PC-3 (cell line): ENCODE results near the gene SUSD3. TPM values are rescaled to one million over a fixed set of nuclear protein-coding genes. Genes with fewer than 3 reads are reported as not detected.

ENCODE experiments used
- ATAC-seq: fragments of 200-7000 bp; cut with Tn5 transposase; 2 replicates; pipeline ENCODE4 v1.9.1; 2020; ENCODE audit warnings: mild to moderate bottlenecking, moderate library complexity
- BruUV-seq: library from RNA; stranded (reverse); fragments of 400-500 nt; replicated peaks from 2 replicates; lab custom pipeline; 2021; lab: Mats Ljungman, UMichigan
- CTCF ChIA-PET: fragments of 300-600 bp; sonication (Branson Sonifier 250); formaldehyde crosslinking; loops from one replicate; lab custom pipeline; 2022; ENCODE audit warnings: antibody characterized with exemption; lab: Charles Lee
- POLR2A ChIA-PET: fragments of 300-600 bp; sonication (Branson Sonifier 250); formaldehyde crosslinking; loops from one replicate; lab custom pipeline; 2022; ENCODE audit warnings: antibody characterized with exemption; ENCODE audit not compliant: unreplicated experiment; lab: Charles Lee
- DNase-seq: peaks from one replicate; pipeline ENCODE4 v3.0.0-alpha.2; 2015
- H2AFZ ChIP-seq: fragments of 300-600 bp; sonication (generic); 2 replicates; pipeline ENCODE4 v1.6.0; 2016; ENCODE audit warnings: antibody characterized with exemption, low read length
- H3F3A ChIP-seq: fragments of 300-600 bp; sonication (generic); one replicate; pipeline ENCODE4 v1.6.0; 2017; ENCODE audit warnings: antibody characterized with exemption, low read length, control low read depth, mild to moderate bottlenecking; ENCODE audit not compliant: unreplicated experiment
- H3K27ac ChIP-seq: fragments of 300-600 bp; sonication (generic); 2 replicates; pipeline ENCODE4 v1.5.1; 2016; ENCODE audit warnings: mild to moderate bottlenecking, low read length
- H3K27me3 ChIP-seq: fragments of 300-600 bp; sonication (generic); 2 replicates; pipeline ENCODE4 v1.6.1; 2016; ENCODE audit warnings: low read length, mixed read lengths
- H3K36me3 ChIP-seq: fragments of 300-600 bp; sonication (generic); 2 replicates; pipeline ENCODE4 v1.6.1; 2016; ENCODE audit warnings: low read depth, mixed run types, low read length, mixed read lengths
- H3K4me1 ChIP-seq: fragments of 300-600 bp; sonication (generic); 2 replicates; pipeline ENCODE4 v1.5.1; 2016; ENCODE audit warnings: low read length; ENCODE audit not compliant: insufficient read depth
- H3K4me2 ChIP-seq: fragments of 300-600 bp; sonication (generic); 2 replicates; pipeline ENCODE4 v1.6.0; 2016; ENCODE audit warnings: low read length
- H3K4me3 ChIP-seq: fragments of 300-600 bp; sonication (generic); 2 replicates; pipeline ENCODE4 v1.5.1; 2016; ENCODE audit warnings: mild to moderate bottlenecking, low read length, mixed read lengths
- H3K79me2 ChIP-seq: fragments of 300-600 bp; sonication (generic); 2 replicates; pipeline ENCODE4 v1.6.1; 2017; ENCODE audit warnings: low read length, mixed read lengths
- H3K9ac ChIP-seq: fragments of 300-600 bp; sonication (generic); 2 replicates; pipeline ENCODE4 v1.6.0; 2016; ENCODE audit warnings: mild to moderate bottlenecking, low read length
- H3K9me2 ChIP-seq: fragments of 300-600 bp; sonication (generic); replicated peaks from 2 replicates; pipeline ENCODE4 v1.6.1; 2016; ENCODE audit warnings: mixed run types, low read length, mixed read lengths
- H3K9me3 ChIP-seq: fragments of 300-600 bp; sonication (generic); 2 replicates; pipeline ENCODE4 v1.6.1; 2016; ENCODE audit warnings: low read length, mixed read lengths
- H4K20me1 ChIP-seq: fragments of 300-600 bp; sonication (generic); 2 replicates; pipeline ENCODE4 v1.6.1; 2016; ENCODE audit warnings: low read length, mixed read lengths
- CTCF ChIP-seq: fragments of 300-600 bp; sonication (generic); conservative IDR thresholded peaks from 2 replicates; pipeline ENCODE4 v1.5.1; 2017; ENCODE audit warnings: antibody characterized with exemption, low read depth, mild to moderate bottlenecking, low read length
- EZH2 ChIP-seq: fragments of 300-600 bp; sonication (generic); IDR thresholded peaks from one replicate; pipeline ENCODE4 v1.6.1; 2017; ENCODE audit warnings: antibody characterized with exemption, mild to moderate bottlenecking, low read length; ENCODE audit not compliant: unreplicated experiment
- EZH2phosphoT487 ChIP-seq: fragments of 300-600 bp; sonication (generic); IDR thresholded peaks from 2 replicates; pipeline ENCODE4 v1.6.1; 2018; ENCODE audit warnings: mild to moderate bottlenecking, antibody characterized with exemption, low read length, borderline replicate concordance
- intact Hi-C: fragments of 100-400 bp; cut with micrococcal nuclease; formaldehyde crosslinking; loops from 2 replicates; pipeline ENCODE4 v1.9.0; 2023
- total RNA-seq: library from RNA; depleted of rRNA; stranded (reverse); fragments of >200 nt; gene quantifications from 2 replicates; pipeline ENCODE4 v1.2.3, GENCODE V29; 2014

The SUSD3 gene
- total RNA-seq, 1 experiment from 2014 or later = 13.4 TPM

GRCh38 chr9:93059011-93059714, 662 bp downstream of the SUSD3 start:
- peaks cover 27% of the 10 kb centered on the region for H3K4me1 ChIP-seq
- H3F3A ChIP-seq = no peaks in the 10 kb centered on the region
- H2AFZ ChIP-seq = peak overlapping the region; percentile 68; the same call in 1 of the 2 replicates
- TF ChIP-seq EZH2 (no peak), CTCF (no peak), EZH2phosphoT487 (no peak)
- ChIA-PET CTCF (no interaction called here), POLR2A (no interaction called here)
- no TSS peak for BruUV-seq
- H3K36me3 ChIP-seq = no peaks in the 10 kb centered on the region
- H3K9me3 ChIP-seq = no peaks in the 10 kb centered on the region
- H3K27ac ChIP-seq = no peak overlapping the region
- DNase-seq = no peak
- H3K27me3 ChIP-seq = no peaks in the 10 kb centered on the region
- intact Hi-C loops = no loop called here
- no peaks in the 10 kb centered on the region for H3K9me2 ChIP-seq
- H3K4me2 ChIP-seq = peak overlapping the region; percentile 80
- peak overlapping the region; percentile 49; the same call in 1 of the 2 replicates for H3K9ac ChIP-seq
- ATAC-seq = peak; percentile 17
- peak overlapping the region; percentile 71 for H3K4me3 ChIP-seq
- peaks cover 11% of the 10 kb centered on the region for H3K79me2 ChIP-seq
- H4K20me1 ChIP-seq = no peaks in the 10 kb centered on the region

- no peak for TF ChIP-seq CTCF
- no peak for TF ChIP-seq EZH2phosphoT487
- TF ChIP-seq EZH2 = no peak
- H3K79me2 ChIP-seq = peaks cover 11% of the 10 kb centered on the region
- no peak overlapping the region for H2AFZ ChIP-seq
- no peaks in the 10 kb centered on the region for H4K20me1 ChIP-seq
- H3K27ac ChIP-seq = peak overlapping the region; percentile 63
- H3K4me1 ChIP-seq = peaks cover 27% of the 10 kb centered on the region
- no peaks in the 10 kb centered on the region for H3F3A ChIP-seq
- POLR2A ChIA-PET = interaction anchor here (0.6 kb wide), 1 partner anchor 36 kb away, joined by 5 read pairs; no protein-coding TSS in a partner anchor
- BruUV-seq = TSS peak; percentile 67
- 0 out of 2 replicates have a peak overlapping the region, but pooled peaks have one; percentile 4 for H3K9ac ChIP-seq
- H3K4me3 ChIP-seq = peak overlapping the region; percentile 58; the same call in 1 of the 2 replicates
- H3K9me2 ChIP-seq = no peaks in the 10 kb centered on the region
- ATAC-seq (no peak), DNase-seq (no peak)
- no peaks in the 10 kb centered on the region for H3K36me3 ChIP-seq
- no peaks in the 10 kb centered on the region for H3K27me3 ChIP-seq
- intact Hi-C loops = loop anchor here (2.0 kb wide), 1 partner anchor 39 kb away; no protein-coding TSS in a partner anchor
- peak overlapping the region; percentile 80 for H3K4me2 ChIP-seq
- CTCF ChIA-PET = no interaction called here
- no peaks in the 10 kb centered on the region for H3K9me3 ChIP-seq
Measured at GRCh38 chr9:93059715-93060578, 1.4 kb downstream of the SUSD3 start.
